IPS DF 19.7 (cell line): Measurements from ENCODE around the gene DENND1A.
"Not testable (repeated sequence)": the region's sequence is repeated elsewhere in the genome, so short reads cannot be mapped to it uniquely, and the experiment has no call there.

ENCODE experiments used
- DNase-seq: peaks from one replicate; pipeline ENCODE4 v3.0.0-alpha.2; 2013; ENCODE audit warnings: low read depth, low spot score

Gene DENND1A

GRCh38 chr9:123922431-123922830 is 7.5 kb downstream of the DENND1A start:
- DNase-seq, result no peak

- DNase-seq, result no peak
Observed at GRCh38 chr9:123914517-123915196, 15.3 kb downstream of the DENND1A start.

GRCh38 chr9:123912167-123912897 is 17.6 kb downstream of the DENND1A start:
- DNase-seq, result no peak

- DNase-seq, result no peak
Observed at GRCh38 chr9:123911024-123911423, 18.9 kb downstream of the DENND1A start.

GRCh38 chr9:123909192-123909591 is 20.7 kb downstream of the DENND1A start:
- not testable (repeated sequence) for DNase-seq

GRCh38 chr9:123903550-123903949 is 26.4 kb downstream of the DENND1A start:
- not testable (repeated sequence) for DNase-seq

- DNase-seq, result peak; percentile 33
Observed at GRCh38 chr9:123894822-123895221, 35.1 kb downstream of the DENND1A start.

GRCh38 chr9:123893831-123894460 is 36.0 kb downstream of the DENND1A start:
- no peak for DNase-seq

GRCh38 chr9:123893115-123893514 is 36.8 kb downstream of the DENND1A start:
- DNase-seq, result no peak

GRCh38 chr9:123887837-123888236 is 42.1 kb downstream of the DENND1A start:
- no peak for DNase-seq

- not testable (repeated sequence) for DNase-seq
Observed at GRCh38 chr9:123885834-123886233, 44.1 kb downstream of the DENND1A start.

- no peak for DNase-seq
Observed at GRCh38 chr9:123883634-123884033, 46.3 kb downstream of the DENND1A start.

GRCh38 chr9:123881604-123882003 is 48.3 kb downstream of the DENND1A start:
- no peak for DNase-seq

- DNase-seq, result no peak
Observed at GRCh38 chr9:123880420-123880819, 49.5 kb downstream of the DENND1A start.

- no peak for DNase-seq
Observed at GRCh38 chr9:123876750-123877149, 53.2 kb downstream of the DENND1A start.

GRCh38 chr9:123872710-123873109 is 57.2 kb downstream of the DENND1A start:
- DNase-seq, result no peak

- no peak for DNase-seq
Observed at GRCh38 chr9:123871781-123872180, 58.1 kb downstream of the DENND1A start.

GRCh38 chr9:123868002-123868401 is 61.9 kb downstream of the DENND1A start:
- DNase-seq, result no peak

GRCh38 chr9:123867034-123867433 is 62.9 kb downstream of the DENND1A start:
- no peak for DNase-seq

GRCh38 chr9:123866497-123866896 is 63.4 kb downstream of the DENND1A start:
- DNase-seq, result no peak

- DNase-seq, result no peak
Observed at GRCh38 chr9:123865226-123866000, 64.5 kb downstream of the DENND1A start.

GRCh38 chr9:123864251-123864650 is 65.7 kb downstream of the DENND1A start:
- no peak for DNase-seq
